Measurements from ENCODE around the gene TSACC. TPM values are rescaled to one million over a fixed set of nuclear protein-coding genes. Genes with fewer than 3 reads are reported as not detected.
"Not testable (repeated sequence)": the region's sequence is repeated elsewhere in the genome, so short reads cannot be mapped to it uniquely, and the experiment has no call there.

The TSACC gene
- total RNA-seq, 1 experiment from 2014 or later: not detected

DNA sequence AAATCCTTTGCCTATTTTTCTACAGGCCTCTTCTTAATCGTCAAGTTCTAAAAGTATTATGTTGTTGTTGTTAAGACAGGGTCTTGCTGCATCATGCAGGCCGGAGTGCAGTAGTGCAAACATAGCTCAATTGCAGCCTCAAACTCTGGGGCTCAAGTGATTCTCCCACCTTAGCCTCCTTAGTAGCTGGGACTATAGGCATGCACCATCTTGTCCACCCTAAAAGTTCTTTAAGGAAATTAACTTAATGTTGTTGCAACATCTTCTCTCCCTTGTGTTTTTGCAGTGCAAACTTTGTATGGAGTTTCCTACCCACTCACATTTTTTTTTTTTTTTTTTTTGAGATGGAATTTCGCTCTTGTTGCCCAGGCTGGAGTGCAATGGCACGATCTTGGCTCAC is 35.1 kb upstream of the TSACC start:
- Histone ChIP-seq H3K9ac (ENCODE audit: low read length) (no peak overlapping the region), H4K20me1 (ENCODE audit: insufficient read depth, low read depth, low read length) (peaks cover 4% of the 10 kb centered on the region; the same call in 1 of the 2 replicates), H3K79me2 (ENCODE audit: low read length) (no peaks in the 10 kb centered on the region), H2AFZ (ENCODE audit: low read length) (no peak overlapping the region), H3K9me2 (replicated peaks; ENCODE audit: insufficient read depth, low read length) (no peaks in the 10 kb centered on the region), H3K36me3 (ENCODE audit: insufficient read depth, low read length) (peaks cover 14% of the 10 kb centered on the region), H3K4me1 (ENCODE audit: low read length) (no peaks in the 10 kb centered on the region), H3K9me3 (ENCODE audit: low read length) (no peaks in the 10 kb centered on the region), H3K27me3 (ENCODE audit: low read length) (no peaks in the 10 kb centered on the region), H3K27ac (ENCODE audit: low read length) (no peak overlapping the region), H3K4me2 (ENCODE audit: low read depth, low read length, poor library complexity, severe bottlenecking) (no peak overlapping the region), H3K4me3 (ENCODE audit: low read length) (no peak overlapping the region)
- DNase-seq: peak; percentile 41

GRCh38 chr1:156305215-156305614 is 33.1 kb upstream of the TSACC start:
- Histone ChIP-seq H2AFZ (ENCODE audit: low read length) (no peak overlapping the region), H3K4me3 (ENCODE audit: low read length) (no peak overlapping the region), H3K79me2 (ENCODE audit: low read length) (no peaks in the 10 kb centered on the region), H3K9me2 (replicated peaks; ENCODE audit: insufficient read depth, low read length) (no peaks in the 10 kb centered on the region), H3K9ac (ENCODE audit: low read length) (no peak overlapping the region), H3K4me1 (ENCODE audit: low read length) (no peaks in the 10 kb centered on the region), H4K20me1 (ENCODE audit: insufficient read depth, low read depth, low read length) (peaks cover 4% of the 10 kb centered on the region; the same call in 1 of the 2 replicates), H3K27me3 (ENCODE audit: low read length) (no peaks in the 10 kb centered on the region), H3K4me2 (ENCODE audit: low read depth, low read length, poor library complexity, severe bottlenecking) (no peak overlapping the region), H3K36me3 (ENCODE audit: insufficient read depth, low read length) (peaks cover 25% of the 10 kb centered on the region), H3K9me3 (ENCODE audit: low read length) (no peaks in the 10 kb centered on the region), H3K27ac (ENCODE audit: low read length) (no peak overlapping the region)
- no peak for DNase-seq

DNA sequence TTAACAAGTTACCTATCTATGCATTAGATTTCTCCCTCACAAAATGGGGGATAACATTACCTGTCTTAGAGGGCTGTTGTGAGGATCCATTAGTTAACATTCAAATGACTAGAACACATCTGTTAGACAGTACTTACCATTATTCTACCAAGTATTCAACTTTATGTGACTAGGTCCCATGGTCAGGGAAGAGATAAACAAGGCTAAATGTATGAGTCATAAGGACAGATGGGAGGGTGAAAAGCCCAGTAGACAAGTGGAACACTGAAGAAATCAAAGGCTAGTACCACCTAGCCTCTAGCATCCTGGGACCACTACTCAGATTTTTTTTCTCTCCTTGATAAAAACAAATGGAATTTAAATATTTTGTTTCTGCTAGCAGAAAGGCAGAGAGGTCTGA is 30.2 kb upstream of the TSACC start:
- Histone ChIP-seq H3K4me3 (ENCODE audit: low read length) (no peak overlapping the region), H3K9ac (ENCODE audit: low read length) (no peak overlapping the region), H4K20me1 (ENCODE audit: insufficient read depth, low read depth, low read length) (no peaks in the 10 kb centered on the region), H3K36me3 (ENCODE audit: insufficient read depth, low read length) (peaks cover 46% of the 10 kb centered on the region), H3K4me1 (ENCODE audit: low read length) (no peaks in the 10 kb centered on the region), H2AFZ (ENCODE audit: low read length) (no peak overlapping the region), H3K9me3 (ENCODE audit: low read length) (no peaks in the 10 kb centered on the region), H3K4me2 (ENCODE audit: low read depth, low read length, poor library complexity, severe bottlenecking) (no peak overlapping the region), H3K27me3 (ENCODE audit: low read length) (no peaks in the 10 kb centered on the region), H3K9me2 (replicated peaks; ENCODE audit: insufficient read depth, low read length) (no peaks in the 10 kb centered on the region), H3K79me2 (ENCODE audit: low read length) (no peaks in the 10 kb centered on the region), H3K27ac (ENCODE audit: low read length) (no peak overlapping the region)
- no peak for DNase-seq

DNA sequence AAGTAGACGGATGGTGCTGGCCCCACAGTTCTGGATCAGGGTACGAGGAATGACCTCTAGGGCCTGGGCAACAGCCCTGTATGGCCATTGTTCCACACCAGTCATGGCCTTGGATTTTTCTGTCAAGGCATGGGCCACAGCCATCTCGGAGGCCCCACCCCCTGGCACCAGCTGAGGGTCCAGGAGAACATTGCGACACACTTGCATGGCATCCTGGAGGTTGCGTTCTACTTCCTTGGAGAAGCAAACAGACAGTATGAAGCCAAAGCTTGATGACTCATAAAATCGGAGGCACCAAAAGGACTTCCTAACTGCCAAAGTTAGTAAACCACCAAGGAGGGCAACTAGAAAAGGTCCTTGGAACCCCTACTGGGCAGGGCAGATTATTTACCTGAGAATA is 27.4 kb upstream of the TSACC start:
- Histone ChIP-seq H3K27ac (ENCODE audit: low read length) (no peak overlapping the region), H3K36me3 (ENCODE audit: insufficient read depth, low read length) (peaks cover 57% of the 10 kb centered on the region)

DNA sequence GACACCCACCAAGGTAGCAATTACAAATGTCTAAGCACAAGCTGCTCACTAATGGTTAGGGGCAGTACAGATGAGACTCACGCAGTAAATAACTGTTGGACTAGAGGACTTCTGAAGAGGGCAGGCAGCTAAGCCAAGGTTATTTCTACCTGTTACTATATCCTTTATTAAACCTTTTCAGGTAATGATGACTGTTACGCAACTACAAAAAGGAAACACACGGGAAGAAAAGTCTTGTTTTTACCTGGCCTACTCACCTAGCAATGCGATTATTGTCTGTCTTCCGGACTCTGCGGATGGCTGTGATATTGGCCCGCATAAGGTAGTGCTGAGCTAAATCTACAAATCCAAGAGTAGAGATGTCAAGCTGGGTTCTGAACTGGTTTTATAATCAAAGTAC is 21.4 kb upstream of the TSACC start:
- no peaks in the 10 kb centered on the region for H3K4me1 ChIP-seq (ENCODE audit: low read length)
- H3K9me3 ChIP-seq (ENCODE audit: low read length): no peaks in the 10 kb centered on the region
- 0 out of 2 replicates have a peak, but pooled peaks cover 6% of the 10 kb centered on the region for H4K20me1 ChIP-seq (ENCODE audit: insufficient read depth, low read depth, low read length)
- no peaks in the 10 kb centered on the region for H3K9me2 ChIP-seq (replicated peaks; ENCODE audit: insufficient read depth, low read length)
- no peak overlapping the region for H3K4me2 ChIP-seq (ENCODE audit: low read depth, low read length, poor library complexity, severe bottlenecking)
- peaks cover 72% of the 10 kb centered on the region for H3K36me3 ChIP-seq (ENCODE audit: insufficient read depth, low read length)
- H3K27me3 ChIP-seq (ENCODE audit: low read length): no peaks in the 10 kb centered on the region
- no peak for DNase-seq
- no peak overlapping the region for H3K9ac ChIP-seq (ENCODE audit: low read length)
- H2AFZ ChIP-seq (ENCODE audit: low read length): no peak overlapping the region
- no peak overlapping the region for H3K27ac ChIP-seq (ENCODE audit: low read length)
- no peaks in the 10 kb centered on the region; the same call in 1 of the 2 replicates for H3K79me2 ChIP-seq (ENCODE audit: low read length)
- H3K4me3 ChIP-seq (ENCODE audit: low read length): no peak overlapping the region

More for the DNA sequence above, 27.4 kb upstream of the TSACC start:
- DNase-seq: no peak
- Histone ChIP-seq H3K27me3 (ENCODE audit: low read length) (no peaks in the 10 kb centered on the region), H3K4me1 (ENCODE audit: low read length) (no peaks in the 10 kb centered on the region), H3K4me2 (ENCODE audit: low read depth, low read length, poor library complexity, severe bottlenecking) (no peak overlapping the region), H3K4me3 (ENCODE audit: low read length) (no peak overlapping the region), H3K79me2 (ENCODE audit: low read length) (no peaks in the 10 kb centered on the region), H3K9me2 (replicated peaks; ENCODE audit: insufficient read depth, low read length) (no peaks in the 10 kb centered on the region), H4K20me1 (ENCODE audit: insufficient read depth, low read depth, low read length) (no peaks in the 10 kb centered on the region), H2AFZ (ENCODE audit: low read length) (no peak overlapping the region), H3K9me3 (ENCODE audit: low read length) (no peaks in the 10 kb centered on the region), H3K9ac (ENCODE audit: low read length) (no peak overlapping the region)

GRCh38 chr1:156319664-156320063 is 18.7 kb upstream of the TSACC start:
- H3K36me3 ChIP-seq (ENCODE audit: insufficient read depth, low read length): peaks cover 64% of the 10 kb centered on the region
- H3K4me1 ChIP-seq (ENCODE audit: low read length): no peaks in the 10 kb centered on the region
- no peaks in the 10 kb centered on the region for H3K9me2 ChIP-seq (replicated peaks; ENCODE audit: insufficient read depth, low read length)
- H3K9me3 ChIP-seq (ENCODE audit: low read length): no peaks in the 10 kb centered on the region
- no peak overlapping the region for H3K4me3 ChIP-seq (ENCODE audit: low read length)
- H3K27ac ChIP-seq (ENCODE audit: low read length): no peak overlapping the region
- no peak overlapping the region for H3K9ac ChIP-seq (ENCODE audit: low read length)
- H3K27me3 ChIP-seq (ENCODE audit: low read length): no peaks in the 10 kb centered on the region
- H2AFZ ChIP-seq (ENCODE audit: low read length): no peak overlapping the region
- DNase-seq: peak; percentile 67
- H3K4me2 ChIP-seq (ENCODE audit: low read depth, low read length, poor library complexity, severe bottlenecking): no peak overlapping the region
- H4K20me1 ChIP-seq (ENCODE audit: insufficient read depth, low read depth, low read length): 0 out of 2 replicates have a peak, but pooled peaks cover 6% of the 10 kb centered on the region
- no peaks in the 10 kb centered on the region; the same call in 1 of the 2 replicates for H3K79me2 ChIP-seq (ENCODE audit: low read length)

DNA sequence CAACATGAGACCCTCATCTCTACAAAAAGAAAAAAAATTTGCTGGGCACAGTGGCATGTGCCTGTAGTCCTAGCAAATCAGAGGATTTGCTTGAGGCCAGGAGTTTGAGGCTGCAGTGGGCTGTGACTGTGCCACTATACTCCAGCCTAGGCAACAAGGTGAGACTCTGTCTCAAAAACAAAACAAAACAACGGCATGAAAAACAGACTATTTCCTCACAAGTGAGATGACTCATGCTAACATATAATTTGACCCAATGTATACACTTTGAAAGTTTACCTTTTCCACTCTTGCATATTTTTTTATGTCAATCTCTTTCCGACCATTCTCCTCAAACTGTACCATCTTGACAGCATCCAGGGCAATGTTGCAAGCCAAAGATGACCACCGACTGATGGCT is 17.8 kb upstream of the TSACC start:
- no peak for DNase-seq
- H3K9ac ChIP-seq (ENCODE audit: low read length): no peak overlapping the region
- no peak overlapping the region for H2AFZ ChIP-seq (ENCODE audit: low read length)
- no peaks in the 10 kb centered on the region; the same call in 1 of the 2 replicates for H3K79me2 ChIP-seq (ENCODE audit: low read length)
- H3K9me3 ChIP-seq (ENCODE audit: low read length): no peaks in the 10 kb centered on the region
- no peaks in the 10 kb centered on the region for H3K9me2 ChIP-seq (replicated peaks; ENCODE audit: insufficient read depth, low read length)
- H3K27ac ChIP-seq (ENCODE audit: low read length): no peak overlapping the region
- no peaks in the 10 kb centered on the region for H3K27me3 ChIP-seq (ENCODE audit: low read length)
- H3K36me3 ChIP-seq (ENCODE audit: insufficient read depth, low read length): peaks cover 65% of the 10 kb centered on the region
- H4K20me1 ChIP-seq (ENCODE audit: insufficient read depth, low read depth, low read length): peaks cover 6% of the 10 kb centered on the region; the same call in 1 of the 2 replicates
- no peak overlapping the region for H3K4me2 ChIP-seq (ENCODE audit: low read depth, low read length, poor library complexity, severe bottlenecking)
- no peak overlapping the region for H3K4me3 ChIP-seq (ENCODE audit: low read length)
- H3K4me1 ChIP-seq (ENCODE audit: low read length): no peaks in the 10 kb centered on the region

GRCh38 chr1:156323179-156323578 is 15.1 kb upstream of the TSACC start:
- not testable (repeated sequence) for H4K20me1 ChIP-seq (ENCODE audit: insufficient read depth, low read depth, low read length); H3K9me3 ChIP-seq (ENCODE audit: low read length); H2AFZ ChIP-seq (ENCODE audit: low read length); H3K4me2 ChIP-seq (ENCODE audit: low read depth, low read length, poor library complexity, severe bottlenecking); H3K9ac ChIP-seq (ENCODE audit: low read length); DNase-seq; H3K9me2 ChIP-seq (replicated peaks; ENCODE audit: insufficient read depth, low read length); H3K4me1 ChIP-seq (ENCODE audit: low read length); H3K27ac ChIP-seq (ENCODE audit: low read length); H3K79me2 ChIP-seq (ENCODE audit: low read length); H3K4me3 ChIP-seq (ENCODE audit: low read length); H3K27me3 ChIP-seq (ENCODE audit: low read length)
- peaks cover 48% of the 10 kb centered on the region for H3K36me3 ChIP-seq (ENCODE audit: insufficient read depth, low read length)

- Histone ChIP-seq H3K9me2 (replicated peaks; ENCODE audit: insufficient read depth, low read length) (no peaks in the 10 kb centered on the region), H3K27me3 (ENCODE audit: low read length) (no peaks in the 10 kb centered on the region), H3K9me3 (ENCODE audit: low read length) (no peaks in the 10 kb centered on the region), H3K4me1 (ENCODE audit: low read length) (peaks cover 20% of the 10 kb centered on the region), H3K4me2 (ENCODE audit: low read depth, low read length, poor library complexity, severe bottlenecking) (peak overlapping the region; percentile 81), H3K9ac (ENCODE audit: low read length) (peak overlapping the region; percentile 91), H3K4me3 (ENCODE audit: low read length) (peak overlapping the region; percentile 93), H4K20me1 (ENCODE audit: insufficient read depth, low read depth, low read length) (peaks cover 17% of the 10 kb centered on the region; the same call in 1 of the 2 replicates), H2AFZ (ENCODE audit: low read length) (no peak overlapping the region), H3K36me3 (ENCODE audit: insufficient read depth, low read length) (peaks cover 47% of the 10 kb centered on the region), H3K27ac (ENCODE audit: low read length) (no peak overlapping the region), H3K79me2 (ENCODE audit: low read length) (peaks cover 50% of the 10 kb centered on the region)
- peak; percentile 60 for DNase-seq
Measured at GRCh38 chr1:156336242-156336641, 2.1 kb upstream of the TSACC start.
